PC-9 (cell line): ENCODE results near the gene IFNGR2. TPM values are rescaled to one million over a fixed set of nuclear protein-coding genes. Genes with fewer than 3 reads are reported as not detected.

Source experiments
- BruUV-seq: library from RNA; stranded (reverse); fragments of 400-500 nt; replicated peaks from 2 replicates; lab custom pipeline; 2021; lab: Mats Ljungman, UMichigan
- CTCF ChIA-PET: fragments of 300-600 bp; sonication (Branson Sonifier 250); formaldehyde crosslinking; loops from one replicate; lab custom pipeline; 2022; ENCODE audit warnings: antibody characterized with exemption; lab: Charles Lee
- POLR2A ChIA-PET: fragments of 300-600 bp; sonication (Branson Sonifier 250); formaldehyde crosslinking; loops from one replicate; lab custom pipeline; 2022; ENCODE audit warnings: antibody characterized with exemption; ENCODE audit not compliant: unreplicated experiment; lab: Charles Lee
- DNase-seq, 2 experiments: peaks; one replicate each; pipeline versions ENCODE4 v3.0.0 to v3.0.0-alpha.2; 2015 to 2022; ENCODE audit warnings: mixed read lengths in 1 of 2
- H2AFZ ChIP-seq: fragments of 200-600 bp; sonication (generic); 2 replicates; pipeline ENCODE4 v1.8.1; 2017; ENCODE audit warnings: antibody characterized with exemption
- H3F3A ChIP-seq: fragments of 200-600 bp; sonication (generic); 2 replicates; pipeline ENCODE4 v1.8.1; 2017; ENCODE audit warnings: antibody characterized with exemption, mild to moderate bottlenecking, low read depth; ENCODE audit not compliant: insufficient read depth
- H3K27ac ChIP-seq: fragments of 200-600 bp; sonication (generic); 2 replicates; pipeline ENCODE4 v1.6.1; 2016; ENCODE audit warnings: mixed run types
- H3K27me3 ChIP-seq: fragments of 200-600 bp; sonication (generic); 2 replicates; pipeline ENCODE4 v1.6.1; 2016; ENCODE audit warnings: low read depth, mixed run types; ENCODE audit not compliant: insufficient read depth
- H3K36me3 ChIP-seq: fragments of 200-600 bp; sonication (generic); 2 replicates; pipeline ENCODE4 v1.6.1; 2016; ENCODE audit warnings: low read depth, mixed run types
- H3K4me1 ChIP-seq: fragments of 200-600 bp; sonication (generic); replicated peaks from 2 replicates; pipeline ENCODE4 v1.6.1; 2016; ENCODE audit warnings: mixed run types; ENCODE audit not compliant: insufficient read depth
- H3K4me2 ChIP-seq: fragments of 200-600 bp; sonication (generic); 2 replicates; pipeline ENCODE4 v1.6.1; 2017; ENCODE audit warnings: mixed run types
- H3K4me3 ChIP-seq: fragments of 200-600 bp; sonication (generic); 2 replicates; pipeline ENCODE4 v1.6.1; 2016; ENCODE audit warnings: mixed run types
- H3K79me2 ChIP-seq: fragments of 200-600 bp; sonication (generic); 2 replicates; pipeline ENCODE4 v1.6.1; 2017; ENCODE audit warnings: low read depth, mixed run types
- H3K9me2 ChIP-seq: fragments of 200-600 bp; sonication (generic); 2 replicates; pipeline ENCODE4 v1.8.1; 2017; ENCODE audit warnings: mild to moderate bottlenecking; ENCODE audit not compliant: insufficient read depth
- H3K9me3 ChIP-seq: fragments of 200-600 bp; sonication (generic); 2 replicates; pipeline ENCODE4 v1.8.1; 2016; ENCODE audit warnings: low read depth; ENCODE audit not compliant: insufficient read depth
- H4K20me1 ChIP-seq: fragments of 200-600 bp; sonication (generic); 2 replicates; pipeline ENCODE4 v1.8.1; 2017; ENCODE audit not compliant: insufficient read depth
- EZH2 ChIP-seq: fragments of 200-600 bp; sonication (generic); IDR thresholded peaks from 2 replicates; pipeline ENCODE4 v1.8.0; 2017; ENCODE audit warnings: antibody characterized with exemption, low read depth
- intact Hi-C: fragments of 100-400 bp; cut with micrococcal nuclease; formaldehyde crosslinking; loops from one replicate; pipeline ENCODE4 v1.10.0; 2022; ENCODE audit not compliant: unreplicated experiment
- total RNA-seq: library from RNA; stranded (reverse); gene quantifications from 2 replicates; pipeline ENCODE4 v1.2.3, GENCODE V29; 2021
- TF ChIP-seq, protein P1 (sequence below): fragments of 200-600 bp; sonication (generic); conservative IDR thresholded peaks from 2 replicates; pipeline ENCODE4 v1.6.1; 2017; ENCODE audit warnings: mixed run types, antibody characterized with exemption, mild to moderate bottlenecking, moderate library complexity

IFNGR2 gene
- total RNA-seq, 1 experiment from 2014 or later = 16.0 TPM

DNA sequence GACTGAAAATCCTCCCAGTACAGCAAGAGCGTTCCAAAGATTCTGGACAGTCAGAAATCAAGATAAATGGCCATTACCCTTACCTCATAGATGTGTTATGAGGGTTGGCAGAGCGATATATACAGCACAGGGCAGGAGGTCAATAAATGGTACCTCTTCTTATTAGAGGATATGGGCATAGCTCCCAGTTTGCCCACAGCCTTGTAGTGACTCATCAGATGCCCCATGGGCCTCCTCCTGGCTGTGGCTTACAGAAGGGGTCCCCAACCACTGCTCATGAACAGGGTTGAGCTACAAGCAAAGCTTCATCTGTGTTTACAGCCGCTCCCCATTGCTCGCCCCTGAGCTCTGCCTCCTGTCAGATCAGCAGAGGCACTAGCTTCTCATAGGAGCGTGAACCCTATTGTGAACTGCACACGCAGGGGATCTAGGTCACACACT, 7.3 kb upstream of the IFNGR2 start:
- no peaks in the 10 kb centered on the region for H3F3A ChIP-seq
- H3K4me2 ChIP-seq = no peak overlapping the region
- H4K20me1 ChIP-seq = no peaks in the 10 kb centered on the region
- no peaks in the 10 kb centered on the region for H3K4me1 ChIP-seq
- no peaks in the 10 kb centered on the region for H3K9me2 ChIP-seq
- ChIA-PET POLR2A (no interaction called here), CTCF (interaction anchor here (0.6 kb wide), 1 partner anchor 11 kb away, joined by 5 read pairs; no protein-coding TSS in a partner anchor)
- intact Hi-C loops = no loop called here
- no peaks in the 10 kb centered on the region for H3K36me3 ChIP-seq
- DNase-seq = no peak
- no TSS peak for BruUV-seq
- H3K27me3 ChIP-seq = no peaks in the 10 kb centered on the region
- H3K79me2 ChIP-seq = no peaks in the 10 kb centered on the region
- H3K4me3 ChIP-seq = no peak overlapping the region
- H2AFZ ChIP-seq = no peak overlapping the region
- H3K9me3 ChIP-seq = no peaks in the 10 kb centered on the region
- TF ChIP-seq, protein P1, sequence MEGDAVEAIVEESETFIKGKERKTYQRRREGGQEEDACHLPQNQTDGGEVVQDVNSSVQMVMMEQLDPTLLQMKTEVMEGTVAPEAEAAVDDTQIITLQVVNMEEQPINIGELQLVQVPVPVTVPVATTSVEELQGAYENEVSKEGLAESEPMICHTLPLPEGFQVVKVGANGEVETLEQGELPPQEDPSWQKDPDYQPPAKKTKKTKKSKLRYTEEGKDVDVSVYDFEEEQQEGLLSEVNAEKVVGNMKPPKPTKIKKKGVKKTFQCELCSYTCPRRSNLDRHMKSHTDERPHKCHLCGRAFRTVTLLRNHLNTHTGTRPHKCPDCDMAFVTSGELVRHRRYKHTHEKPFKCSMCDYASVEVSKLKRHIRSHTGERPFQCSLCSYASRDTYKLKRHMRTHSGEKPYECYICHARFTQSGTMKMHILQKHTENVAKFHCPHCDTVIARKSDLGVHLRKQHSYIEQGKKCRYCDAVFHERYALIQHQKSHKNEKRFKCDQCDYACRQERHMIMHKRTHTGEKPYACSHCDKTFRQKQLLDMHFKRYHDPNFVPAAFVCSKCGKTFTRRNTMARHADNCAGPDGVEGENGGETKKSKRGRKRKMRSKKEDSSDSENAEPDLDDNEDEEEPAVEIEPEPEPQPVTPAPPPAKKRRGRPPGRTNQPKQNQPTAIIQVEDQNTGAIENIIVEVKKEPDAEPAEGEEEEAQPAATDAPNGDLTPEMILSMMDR = no peak
- TF ChIP-seq EZH2 = no peak
- no peak overlapping the region for H3K27ac ChIP-seq

DNA sequence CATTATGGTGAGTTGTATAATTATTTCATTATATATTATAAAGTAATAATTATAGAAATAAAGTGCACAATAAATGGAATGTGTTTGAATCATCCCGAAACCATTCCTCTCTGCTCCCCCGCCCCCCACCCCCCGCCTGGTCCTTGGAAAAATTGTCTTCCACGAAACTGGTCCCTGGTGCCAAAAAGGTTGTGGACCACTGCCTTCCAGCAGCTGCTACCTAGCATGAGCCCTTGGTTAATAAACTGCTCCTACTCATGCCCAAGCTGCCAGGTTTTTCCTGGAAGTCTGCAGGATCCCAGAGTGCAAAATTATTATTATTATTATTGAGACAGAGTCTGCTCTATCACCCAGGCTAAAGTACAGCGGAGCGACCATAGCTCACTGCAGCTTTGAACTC, 6.8 kb upstream of the IFNGR2 start:
- intact Hi-C loops = no loop called here
- no TSS peak for BruUV-seq
- Histone ChIP-seq H3K9me3 (no peaks in the 10 kb centered on the region), H3K4me3 (no peak overlapping the region), H3K79me2 (no peaks in the 10 kb centered on the region), H3K36me3 (no peaks in the 10 kb centered on the region), H3K4me1 (no peaks in the 10 kb centered on the region), H3K9me2 (no peaks in the 10 kb centered on the region), H3K4me2 (no peak overlapping the region), H4K20me1 (no peaks in the 10 kb centered on the region), H3K27me3 (no peaks in the 10 kb centered on the region), H3F3A (no peaks in the 10 kb centered on the region), H2AFZ (no peak overlapping the region), H3K27ac (no peak overlapping the region)
- no peak for DNase-seq
- ChIA-PET CTCF (interaction anchor here (0.6 kb wide), 1 partner anchor 11 kb away, joined by 5 read pairs; no protein-coding TSS in a partner anchor), POLR2A (interaction anchor here (0.6 kb wide), 1 partner anchor 8 kb away, joined by 15 read pairs; no protein-coding TSS in a partner anchor)
- TF ChIP-seq, protein P1 = no peak
- TF ChIP-seq EZH2 = no peak

DNA sequence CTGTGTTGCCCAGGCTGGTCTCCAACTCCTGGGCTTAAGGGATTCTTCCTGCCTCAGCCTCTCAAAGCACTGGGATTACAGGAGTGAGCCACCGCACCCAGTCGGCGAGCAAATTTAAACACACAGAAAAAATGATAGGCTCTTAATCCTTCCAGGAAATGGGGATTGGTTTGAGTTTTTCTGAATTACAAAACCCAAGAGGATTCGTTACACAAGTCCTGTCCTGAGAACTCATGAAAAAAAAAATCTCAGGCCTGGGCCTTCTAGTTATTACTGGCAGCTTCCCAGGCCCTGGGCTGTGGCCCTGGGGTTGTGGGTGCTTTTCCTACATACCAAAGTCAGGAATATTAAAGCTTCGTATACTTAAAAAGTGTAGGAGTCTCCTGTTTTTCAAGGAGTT, 6.3 kb upstream of the IFNGR2 start:
- POLR2A ChIA-PET = interaction anchor here (0.6 kb wide), 1 partner anchor 8 kb away, joined by 15 read pairs; no protein-coding TSS in a partner anchor
- TF ChIP-seq EZH2 = no peak
- TF ChIP-seq, protein P1 = no peak
- H3K4me1 ChIP-seq = no peaks in the 10 kb centered on the region
- H3K27me3 ChIP-seq = no peaks in the 10 kb centered on the region
- no peaks in the 10 kb centered on the region for H4K20me1 ChIP-seq
- DNase-seq = no peak
- intact Hi-C loops = no loop called here
- H3K9me2 ChIP-seq = no peaks in the 10 kb centered on the region
- no peak overlapping the region for H2AFZ ChIP-seq
- no peaks in the 10 kb centered on the region for H3F3A ChIP-seq
- CTCF ChIA-PET = no interaction called here
- H3K9me3 ChIP-seq = no peaks in the 10 kb centered on the region
- BruUV-seq = no TSS peak
- no peaks in the 10 kb centered on the region for H3K79me2 ChIP-seq
- no peaks in the 10 kb centered on the region for H3K36me3 ChIP-seq
- no peak overlapping the region for H3K4me2 ChIP-seq
- H3K4me3 ChIP-seq = no peak overlapping the region
- H3K27ac ChIP-seq = no peak overlapping the region
